Measurements from ENCODE around the gene DPH6.

The DPH6 gene

GRCh38 chr15:35325374-35325941, 220.5 kb downstream of the DPH6 start:
- DNase-seq: no peak

GRCh38 chr15:35323141-35323540, 222.8 kb downstream of the DPH6 start:
- no peak for DNase-seq

DNA sequence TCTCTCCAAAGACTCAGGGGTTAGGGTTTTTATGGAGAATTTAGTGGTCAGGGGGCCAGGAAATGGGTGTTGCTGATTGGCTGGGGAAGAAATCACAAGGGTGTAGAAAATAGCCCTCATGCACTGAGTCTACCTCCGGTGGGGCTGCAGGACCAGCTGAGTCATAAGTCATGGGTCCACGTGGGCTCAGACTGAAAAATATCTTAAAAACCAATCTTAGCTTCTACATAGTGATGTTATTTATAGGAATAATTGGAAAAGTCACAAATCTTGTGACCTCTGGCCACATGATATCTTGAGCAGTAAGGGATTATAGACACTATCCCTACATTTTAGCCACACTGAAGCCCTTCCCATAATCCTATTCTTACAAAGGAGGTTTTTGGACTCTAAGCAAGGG, 224.0 kb downstream of the DPH6 start:
- no peak for DNase-seq

- DNase-seq: no peak
These were observed 225.1 kb downstream of the DPH6 start for GRCh38 chr15:35320911-35321310.
